Hepatocyte (in vitro differentiated cells): Measurements from ENCODE around the gene TMEM131.

Experiments used
- CTCF ChIP-seq: fragments of 200-600 bp; sonication (generic); IDR thresholded peaks from 2 replicates; pipeline ENCODE4 v1.5.1; 2016; ENCODE audit warnings: antibody characterized with exemption, mild to moderate bottlenecking; ENCODE audit not compliant: poor library complexity
- EZH2phosphoT487 ChIP-seq: fragments of 200-600 bp; sonication (generic); IDR thresholded peaks from one replicate; pipeline ENCODE4 v1.6.1; 2018; ENCODE audit warnings: antibody characterized with exemption, mild to moderate bottlenecking, low read depth, moderate library complexity; ENCODE audit not compliant: unreplicated experiment, severe bottlenecking

DNA sequence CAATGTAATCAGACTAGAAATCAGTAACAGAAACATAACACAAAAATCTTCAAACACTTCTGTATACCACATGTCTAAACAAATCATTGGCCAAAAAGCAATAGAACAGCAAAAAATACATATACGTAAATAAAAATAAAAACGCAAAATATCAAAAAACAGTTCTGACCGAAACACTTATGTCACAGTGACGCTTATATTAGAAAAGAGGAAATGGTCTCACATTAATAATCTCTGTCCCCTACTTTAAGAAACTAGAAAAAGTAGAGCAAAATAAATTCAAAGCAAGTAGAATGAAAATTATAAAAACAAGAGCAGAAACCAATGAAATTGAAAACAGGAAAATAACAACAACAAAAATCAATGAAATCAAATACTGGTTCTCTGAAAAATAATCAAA lies 41.9 kb downstream of the TMEM131 start:
- TF ChIP-seq EZH2phosphoT487: no peak
- TF ChIP-seq CTCF: no peak
